Ovary (tissue), 3 donors: Measurements from ENCODE around the gene MRI1.

ENCODE experiments used
- POLR2A ChIP-seq: fragments of 450-650 bp; IDR thresholded peaks from one replicate; pipeline ENCODE4 v1.6.1; 2017; ENCODE audit warnings: antibody characterized with exemption, mild to moderate bottlenecking, moderate library complexity
- TF ChIP-seq, protein P1 (sequence below), 3 donors: fragments of 450-650 bp in 2 of 3; fragments of 200-600 bp in 1 of 3; IDR thresholded peaks; one replicate each; pipeline versions ENCODE4 v1.5.1 to v1.8.0; 2016 to 2022; ENCODE audit warnings: antibody characterized with exemption in 3 of 3, mild to moderate bottlenecking in 1 of 3
- donor health status: DM: no; HTN: no; CAD: no.

DNA sequence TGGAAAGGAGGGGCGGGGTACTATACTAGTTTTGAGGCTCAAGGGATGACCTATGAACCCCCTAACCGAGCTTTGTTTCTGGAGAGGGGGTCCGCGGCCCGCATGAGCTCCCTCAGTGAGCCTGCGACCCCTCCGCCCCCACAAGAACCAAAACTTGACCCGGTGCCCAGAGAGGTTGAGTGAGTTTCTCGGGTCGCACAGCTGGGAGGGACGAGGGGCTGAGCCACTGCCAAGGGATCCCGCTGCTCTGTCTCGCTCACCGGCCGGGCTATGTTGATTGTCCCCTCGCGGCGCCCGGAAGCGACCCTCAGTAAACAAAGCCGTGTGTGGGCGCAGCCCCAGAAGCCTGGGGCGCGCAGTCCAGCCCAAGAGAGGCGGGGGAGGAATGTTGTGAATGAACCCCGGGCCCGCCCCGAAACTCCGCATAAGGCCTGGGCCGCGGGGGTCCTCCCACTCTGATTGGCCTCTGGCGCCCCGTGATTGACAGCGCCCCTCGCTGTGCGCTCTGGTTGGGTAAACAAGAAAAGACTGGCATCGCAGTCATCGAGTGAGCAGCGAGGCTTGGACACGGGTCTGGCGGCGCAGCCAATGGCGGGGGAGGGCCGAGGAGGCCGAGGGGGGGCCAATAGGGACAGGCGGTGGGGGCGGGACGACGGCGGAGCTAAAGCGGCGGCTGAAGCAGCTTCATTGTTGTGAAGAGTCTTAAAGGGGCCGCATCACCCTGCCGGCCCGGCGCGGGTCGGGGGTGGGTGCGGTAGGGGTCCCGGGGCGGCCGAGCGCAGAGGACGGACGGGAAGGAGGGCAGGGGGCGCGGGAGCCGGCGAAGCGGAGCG, 30.7 kb downstream of the MRI1 start, which contains the start of gene ZSWIM4:
- TF ChIP-seq, protein P1, sequence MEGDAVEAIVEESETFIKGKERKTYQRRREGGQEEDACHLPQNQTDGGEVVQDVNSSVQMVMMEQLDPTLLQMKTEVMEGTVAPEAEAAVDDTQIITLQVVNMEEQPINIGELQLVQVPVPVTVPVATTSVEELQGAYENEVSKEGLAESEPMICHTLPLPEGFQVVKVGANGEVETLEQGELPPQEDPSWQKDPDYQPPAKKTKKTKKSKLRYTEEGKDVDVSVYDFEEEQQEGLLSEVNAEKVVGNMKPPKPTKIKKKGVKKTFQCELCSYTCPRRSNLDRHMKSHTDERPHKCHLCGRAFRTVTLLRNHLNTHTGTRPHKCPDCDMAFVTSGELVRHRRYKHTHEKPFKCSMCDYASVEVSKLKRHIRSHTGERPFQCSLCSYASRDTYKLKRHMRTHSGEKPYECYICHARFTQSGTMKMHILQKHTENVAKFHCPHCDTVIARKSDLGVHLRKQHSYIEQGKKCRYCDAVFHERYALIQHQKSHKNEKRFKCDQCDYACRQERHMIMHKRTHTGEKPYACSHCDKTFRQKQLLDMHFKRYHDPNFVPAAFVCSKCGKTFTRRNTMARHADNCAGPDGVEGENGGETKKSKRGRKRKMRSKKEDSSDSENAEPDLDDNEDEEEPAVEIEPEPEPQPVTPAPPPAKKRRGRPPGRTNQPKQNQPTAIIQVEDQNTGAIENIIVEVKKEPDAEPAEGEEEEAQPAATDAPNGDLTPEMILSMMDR (IDR thresholded peaks at IDR 0.05): no peak
- TF ChIP-seq POLR2A: peak; percentile 55
